Keratinocyte (primary cell): ENCODE measurements around the gene VEGFB. TPM values are rescaled to one million over a fixed set of nuclear protein-coding genes. Genes with fewer than 3 reads are reported as not detected.

Experiments
- DNase-seq: peaks from one replicate; pipeline ENCODE4 v3.0.0-alpha.2; 2011; ENCODE audit warnings: low read depth, missing footprints, low spot score
- FAIRE-seq: peaks from 2 replicates; lab custom pipeline; 2011; peaks lifted over from hg19 to GRCh38; lab: Jason Lieb, UNC
- H2AFZ ChIP-seq: 2 replicates; pipeline ENCODE4 v1.6.0; 2012; ENCODE audit warnings: low read length, control low read depth, inconsistent platforms; ENCODE audit not compliant: control insufficient read depth
- H3K27ac ChIP-seq: 2 replicates; pipeline ENCODE4 v1.5.1; 2011; ENCODE audit warnings: low read length; ENCODE audit not compliant: control insufficient read depth, insufficient read depth
- H3K27me3 ChIP-seq: 3 replicates; pipeline ENCODE4 v1.6.0; 2011; ENCODE audit warnings: low read length; ENCODE audit not compliant: control insufficient read depth, insufficient read depth; ENCODE audit errors: extremely low read depth
- H3K36me3 ChIP-seq, 2 experiments: 2 replicates in 1 of 2; 3 replicates in 1 of 2; pipeline ENCODE4 v1.5.1; 2011; ENCODE audit warnings: low read length in 2 of 2, mild to moderate bottlenecking in 1 of 2; ENCODE audit not compliant: control insufficient read depth in 2 of 2, insufficient read depth in 2 of 2; ENCODE audit errors: extremely low read depth in 1 of 2
- H3K4me1 ChIP-seq: 3 replicates; pipeline ENCODE4 v1.5.1; 2011; ENCODE audit warnings: low read length; ENCODE audit not compliant: control insufficient read depth, insufficient read depth; ENCODE audit errors: extremely low read depth
- H3K4me2 ChIP-seq: 3 replicates; pipeline ENCODE4 v1.6.0; 2011; ENCODE audit warnings: low read depth, low read length; ENCODE audit not compliant: control insufficient read depth, insufficient read depth; ENCODE audit errors: extremely low read depth
- H3K4me3 ChIP-seq, 3 experiments: fragments of 200-600 bp in 1 of 3; sonication (generic) in 1 of 3; 2 replicates in 2 of 3; 3 replicates in 1 of 3; pipeline ENCODE4 v1.5.1; 2011 to 2016; ENCODE audit warnings: low read length in 3 of 3, mild to moderate bottlenecking in 3 of 3, control low read depth in 2 of 3, inconsistent platforms in 1 of 3, low read depth in 1 of 3, mixed read lengths in 1 of 3, mixed run types in 1 of 3, moderate library complexity in 1 of 3; ENCODE audit not compliant: control insufficient read depth in 2 of 3, insufficient read depth in 2 of 3; ENCODE audit errors: extremely low read depth in 1 of 3
- H3K79me2 ChIP-seq: 2 replicates; pipeline ENCODE4 v1.6.0; 2012; ENCODE audit warnings: low read length; ENCODE audit not compliant: control insufficient read depth, insufficient read depth
- H3K9ac ChIP-seq: 3 replicates; pipeline ENCODE4 v1.6.0; 2011; ENCODE audit warnings: low read length; ENCODE audit not compliant: control insufficient read depth, insufficient read depth; ENCODE audit errors: extremely low read depth
- H3K9me1 ChIP-seq: 3 replicates; pipeline ENCODE4 v1.6.0; 2011; ENCODE audit warnings: low read length; ENCODE audit not compliant: control insufficient read depth, insufficient read depth; ENCODE audit errors: extremely low read depth
- H3K9me3 ChIP-seq: 2 replicates; pipeline ENCODE4 v1.5.1; 2012; ENCODE audit warnings: low read depth, low read length; ENCODE audit not compliant: control insufficient read depth
- H4K20me1 ChIP-seq: 3 replicates; pipeline ENCODE4 v1.6.0; 2011; ENCODE audit warnings: low read length; ENCODE audit not compliant: control insufficient read depth, insufficient read depth; ENCODE audit errors: extremely low read depth
- CTCF ChIP-seq, 3 experiments: IDR thresholded peaks in 1 of 3; conservative IDR thresholded peaks in 1 of 3; optimal IDR thresholded peaks in 1 of 3; 2 replicates in 2 of 3; 3 replicates in 1 of 3; pipeline versions ENCODE3 to v1.5.1; 2011; ENCODE audit warnings: low read length in 3 of 3, mild to moderate bottlenecking in 3 of 3, moderate library complexity in 2 of 3, control low read depth in 1 of 3, inconsistent platforms in 1 of 3; ENCODE audit not compliant: insufficient read depth in 2 of 3; ENCODE audit errors: extremely low read depth in 1 of 3
- EZH2 ChIP-seq: IDR thresholded peaks from one replicate; pipeline ENCODE4 v1.6.1; 2012; ENCODE audit warnings: inconsistent platforms, mild to moderate bottlenecking, low read length, moderate library complexity
- dilution Hi-C: fragments of 300-500 bp; cut with MboI; formaldehyde crosslinking; loops from one replicate; pipeline ENCODE4 v1.7.0; 2020; ENCODE audit warnings: low sequenced_read_pairs; ENCODE audit not compliant: extremely low pct_ligation_motif_present
- polyA plus RNA-seq, 5 experiments: library from polyadenylated mRNA; depleted of rRNA in 3 of 5; stranded (reverse) in 3 of 5; stranded (forward) in 1 of 5; unstranded in 1 of 5; fragments of >200 nt; gene quantifications; 1 replicate in 1 of 5; 2 replicates in 3 of 5; 3 replicates in 1 of 5; pipeline versions ENCODE4 v1.2.1 to v1.2.3, GENCODE V29; 2011 to 2012; ENCODE audit warnings: missing spikeins in 2 of 5, low read depth in 1 of 5, low replicate concordance in 1 of 5

VEGFB gene
- polyA plus RNA-seq, 1 donor (not counting 4 experiments of a cell fraction or from before 2014, with no cell fraction given), result 10.0 TPM

GRCh38 chr11:64206457-64207255 is 27.7 kb upstream of the VEGFB start, which contains the start of gene FERMT3:
TSS of gene FERMT3 (plus strand) at chr11:64206721. CDS start at chr11:64207365, 644 bp downstream.
- FAIRE-seq, result no peak
- no peak within 1 kb of the TSS for H3K4me2 ChIP-seq
- no peaks in the 10 kb centered on the region for H3K27me3 ChIP-seq
- no peak within 1 kb of the TSS for H3K9ac ChIP-seq
- H3K9me1 ChIP-seq, result no peaks in the 10 kb centered on the region
- H4K20me1 ChIP-seq, result peaks cover 17% of the 10 kb centered on the region
- no peak for DNase-seq
- dilution Hi-C loops, result no loop called here
- no peak within 1 kb of the TSS for H3K4me3 ChIP-seq
- H3K36me3 ChIP-seq, result peaks cover 31 to 33% of the 10 kb centered on the region in 2 experiments
- H3K4me1 ChIP-seq, result no peaks in the 10 kb centered on the region
- H3K9me3 ChIP-seq, result no peaks in the 10 kb centered on the region
- no peak for TF ChIP-seq CTCF (optimal IDR thresholded peaks at IDR 0.05 in 1 of 3, IDR thresholded peaks at IDR 0.05 in 1 of 3, conservative IDR thresholded peaks at IDR 0.05 in 1 of 3; ENCODE audit: extremely low read depth in 1 of 3, insufficient read depth in 2 of 3, low read length in 3 of 3)
- TF ChIP-seq EZH2, result no peak
- no peak within 1 kb of the TSS for H3K27ac ChIP-seq
- H2AFZ ChIP-seq, result no peak within 1 kb of the TSS
- H3K79me2 ChIP-seq, result no peaks in the 10 kb centered on the region

GRCh38 chr11:64207256-64208085 is 26.9 kb upstream of the VEGFB start:
- H3K27ac ChIP-seq, result no peak overlapping the region
- H3K9me3 ChIP-seq, result no peaks in the 10 kb centered on the region
- no peaks in the 10 kb centered on the region for H3K9me1 ChIP-seq
- dilution Hi-C loops, result no loop called here
- no peak for DNase-seq
- no peak for TF ChIP-seq CTCF (optimal IDR thresholded peaks at IDR 0.05 in 1 of 3, IDR thresholded peaks at IDR 0.05 in 1 of 3, conservative IDR thresholded peaks at IDR 0.05 in 1 of 3; ENCODE audit: extremely low read depth in 1 of 3, insufficient read depth in 2 of 3, low read length in 3 of 3)
- no peak for TF ChIP-seq EZH2
- peaks cover 14% of the 10 kb centered on the region for H4K20me1 ChIP-seq
- no peaks in the 10 kb centered on the region for H3K27me3 ChIP-seq
- H3K79me2 ChIP-seq, result no peaks in the 10 kb centered on the region
- no peak overlapping the region for H3K4me3 ChIP-seq
- FAIRE-seq, result no peak
- H3K9ac ChIP-seq, result no peak overlapping the region
- peaks cover 31 to 37% of the 10 kb centered on the region in 2 experiments for H3K36me3 ChIP-seq
- no peaks in the 10 kb centered on the region for H3K4me1 ChIP-seq
- H2AFZ ChIP-seq, result no peak overlapping the region
- H3K4me2 ChIP-seq, result no peak overlapping the region
